Liver (tissue), 1 donor: ENCODE measurements around the gene UGT1A5.

Source experiments
- FOXA2 ChIP-seq: IDR thresholded peaks from 2 replicates; pipeline ENCODE4 v1.6.1; 2016; ENCODE audit warnings: antibody characterized with exemption
- REST ChIP-seq: IDR thresholded peaks from 2 replicates; pipeline ENCODE4 v1.6.1; 2016; ENCODE audit warnings: antibody characterized with exemption, mild to moderate bottlenecking

- no peak for TF ChIP-seq REST
- TF ChIP-seq FOXA2: no peak
Observed at GRCh38 chr2:233711312-233712008, 1.2 kb upstream of the UGT1A5 start.
